ENCODE data around the gene OR10K2. TPM values are rescaled to one million over a fixed set of nuclear protein-coding genes. Genes with fewer than 3 reads are reported as not detected.
"Not testable (repeated sequence)": the region's sequence is repeated elsewhere in the genome, so short reads cannot be mapped to it uniquely, and the experiment has no call there.

Gene OR10K2, protein sequence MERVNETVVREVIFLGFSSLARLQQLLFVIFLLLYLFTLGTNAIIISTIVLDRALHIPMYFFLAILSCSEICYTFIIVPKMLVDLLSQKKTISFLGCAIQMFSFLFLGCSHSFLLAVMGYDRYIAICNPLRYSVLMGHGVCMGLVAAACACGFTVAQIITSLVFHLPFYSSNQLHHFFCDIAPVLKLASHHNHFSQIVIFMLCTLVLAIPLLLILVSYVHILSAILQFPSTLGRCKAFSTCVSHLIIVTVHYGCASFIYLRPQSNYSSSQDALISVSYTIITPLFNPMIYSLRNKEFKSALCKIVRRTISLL
- not detected for polyA plus RNA-seq (2012; ENCODE audit: insufficient read depth, insufficient read length)

DNA sequence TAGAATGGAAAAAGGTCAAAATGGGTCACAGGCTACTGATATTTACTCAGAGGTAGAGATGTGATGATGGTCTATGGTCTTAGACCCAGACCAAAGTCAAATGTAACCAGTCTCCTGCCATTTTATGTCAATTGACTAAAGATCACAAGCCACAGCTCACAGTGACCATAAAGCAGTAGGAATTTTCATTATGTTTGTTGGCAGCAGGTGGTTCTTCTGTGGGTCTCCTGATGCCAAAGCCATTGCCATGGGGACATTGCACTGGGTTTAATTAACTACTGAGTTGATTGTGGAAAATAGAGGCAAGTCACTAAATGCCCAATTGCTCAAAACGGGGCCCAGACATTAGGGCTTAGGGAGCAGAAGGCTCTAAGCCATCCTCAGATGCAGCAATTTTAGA, at the start of gene OR10K2:
Gene OR10K2 (minus strand): TSS at position 101 of the 400 bp plus-strand sequence. CDS start 5,371 bp downstream, outside the sequence.
- no peak for DNase-seq (ENCODE audit: low read depth, low spot score)
- H3K4me3 ChIP-seq (ENCODE audit: low read length) = no peak within 1 kb of the TSS

DNA sequence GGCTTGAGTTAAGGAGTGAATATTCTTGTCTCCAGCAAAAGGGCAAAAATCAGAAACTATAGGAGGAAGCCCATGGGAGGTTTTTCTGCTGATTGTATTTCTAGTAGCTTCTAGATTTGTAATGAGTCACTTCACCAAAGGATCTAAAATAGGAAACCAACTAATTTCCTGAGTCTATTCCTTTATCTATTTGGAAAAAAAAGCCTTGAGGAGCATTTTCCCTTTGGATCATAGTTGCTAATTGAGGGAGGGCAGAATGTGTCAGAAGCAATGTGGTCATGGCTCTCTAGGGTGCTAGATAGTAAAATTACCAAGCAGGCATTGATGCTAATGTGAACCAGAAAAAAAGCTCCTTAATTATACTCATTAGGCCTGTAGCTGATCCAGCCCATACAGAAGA, 45.9 kb upstream of the OR10K2 start, which contains the start of gene OR10R2:
Gene OR10R2 (plus strand): TSS at position 301 of the 400 bp plus-strand sequence. CDS start 106 bp downstream, outside the sequence.
- no peak for DNase-seq (ENCODE audit: low read depth, low spot score)
- no peak within 1 kb of the TSS for H3K4me3 ChIP-seq (ENCODE audit: low read length)

DNA sequence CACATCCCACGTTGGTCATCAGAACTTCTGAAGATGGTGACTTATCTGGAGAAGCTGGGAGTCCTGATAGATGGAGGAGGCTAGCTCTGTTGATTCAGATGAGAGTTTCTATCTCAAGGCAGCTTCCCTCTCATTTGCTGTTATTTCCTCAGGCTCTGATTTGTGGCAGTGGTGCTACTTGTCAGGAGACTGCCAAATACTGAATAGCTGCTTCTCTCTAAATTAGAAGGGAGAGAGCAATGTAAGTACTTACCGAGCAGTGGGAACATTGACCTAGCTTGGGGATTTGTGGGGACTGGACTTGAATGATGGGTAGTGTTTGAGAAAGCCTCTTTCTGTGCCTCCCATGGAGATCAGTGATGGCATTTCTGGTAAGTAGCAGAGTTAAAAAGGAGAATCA, 35.5 kb upstream of the OR10K2 start, which contains the start of gene OR10K1:
Gene OR10K1 (plus strand): TSS at position 301 of the 400 bp plus-strand sequence. CDS start 3,728 bp downstream, outside the sequence.
- no peak within 1 kb of the TSS for H3K4me3 ChIP-seq (ENCODE audit: low read length)
- DNase-seq (ENCODE audit: low read depth, low spot score) = no peak

DNA sequence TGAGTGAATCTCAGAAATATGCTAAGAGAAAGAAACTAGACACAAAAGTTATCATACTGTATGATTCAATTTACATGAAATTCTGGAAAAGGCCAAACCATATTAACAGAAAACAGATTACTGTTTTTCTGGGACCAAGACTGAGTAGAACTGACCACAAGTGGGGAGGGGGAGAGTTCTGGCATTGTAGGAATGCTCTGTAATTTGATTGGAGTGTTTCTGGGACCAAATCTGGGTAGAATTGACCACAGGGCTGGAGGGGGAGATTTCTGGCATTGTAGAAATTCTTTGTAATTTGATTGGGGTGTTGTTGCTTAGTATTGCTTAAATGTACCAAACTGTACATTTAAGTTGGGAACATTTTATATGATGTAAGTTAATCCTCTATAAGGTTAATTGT, 32.2 kb upstream of the OR10K2 start:
- no peak overlapping the region for H3K4me3 ChIP-seq (ENCODE audit: low read length)
- no peak for DNase-seq (ENCODE audit: low read depth, low spot score)

DNA sequence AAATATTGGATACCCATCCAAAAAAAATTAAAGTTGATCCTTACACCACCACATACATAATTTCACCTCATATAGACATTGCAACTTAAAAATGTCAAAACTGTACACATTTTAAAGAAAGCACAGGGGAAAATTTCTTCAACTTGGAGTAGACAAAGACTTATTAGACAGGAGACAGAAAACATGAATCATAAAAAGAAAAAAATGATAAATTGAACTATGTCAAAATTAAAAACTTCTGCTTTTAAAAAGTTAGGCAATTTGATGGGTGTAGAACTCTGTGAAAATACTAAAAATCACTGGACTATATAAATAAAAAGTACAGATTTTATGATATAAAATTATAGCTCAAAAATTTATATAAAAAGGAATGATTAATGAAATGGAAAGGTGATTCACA, 31.2 kb upstream of the OR10K2 start:
- no peak for DNase-seq (ENCODE audit: low read depth, low spot score)
- no peak overlapping the region for H3K4me3 ChIP-seq (ENCODE audit: low read length)

DNA sequence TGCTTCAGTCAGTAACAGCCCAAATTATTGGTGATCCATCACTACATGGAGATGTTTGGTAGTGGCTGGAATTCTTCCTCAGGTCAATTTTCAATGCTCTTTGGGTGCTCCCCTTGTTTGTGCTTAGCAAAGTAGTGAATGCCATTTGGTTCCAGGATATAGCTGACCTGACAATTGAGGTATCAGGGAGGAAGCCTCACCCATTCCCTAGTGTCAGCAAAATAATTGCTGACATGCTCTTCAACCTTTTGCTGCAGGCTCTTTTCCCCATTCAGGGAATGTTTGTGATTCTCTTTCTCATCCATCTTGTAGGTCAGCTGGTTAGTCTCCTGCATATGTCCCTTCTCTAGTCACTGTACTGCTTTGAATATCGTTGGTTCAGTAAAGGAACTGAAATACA, 28.5 kb upstream of the OR10K2 start:
- DNase-seq (ENCODE audit: low read depth, low spot score) = no peak
- no peak overlapping the region for H3K4me3 ChIP-seq (ENCODE audit: low read length)

DNA sequence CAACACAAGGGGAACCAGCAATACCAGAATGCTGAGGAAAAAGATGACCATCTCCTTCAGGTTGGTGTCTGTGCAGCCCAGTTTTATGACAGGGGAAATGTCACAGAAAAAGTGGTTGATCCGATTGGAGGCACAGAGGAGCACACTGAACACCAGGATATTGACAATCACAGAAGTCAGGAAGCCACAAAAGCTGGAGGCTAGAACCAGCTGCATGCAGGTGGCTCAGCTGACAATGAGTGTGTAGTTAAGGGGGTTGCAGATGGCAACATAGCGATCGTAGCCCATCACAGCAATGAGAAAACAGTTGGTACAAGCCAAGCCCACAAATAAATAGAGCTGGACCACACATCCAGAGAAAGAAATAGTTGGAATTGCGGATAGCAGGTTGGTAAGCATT, 19.3 kb upstream of the OR10K2 start:
- peak; percentile 86 for DNase-seq (ENCODE audit: low read depth, low spot score)

DNA sequence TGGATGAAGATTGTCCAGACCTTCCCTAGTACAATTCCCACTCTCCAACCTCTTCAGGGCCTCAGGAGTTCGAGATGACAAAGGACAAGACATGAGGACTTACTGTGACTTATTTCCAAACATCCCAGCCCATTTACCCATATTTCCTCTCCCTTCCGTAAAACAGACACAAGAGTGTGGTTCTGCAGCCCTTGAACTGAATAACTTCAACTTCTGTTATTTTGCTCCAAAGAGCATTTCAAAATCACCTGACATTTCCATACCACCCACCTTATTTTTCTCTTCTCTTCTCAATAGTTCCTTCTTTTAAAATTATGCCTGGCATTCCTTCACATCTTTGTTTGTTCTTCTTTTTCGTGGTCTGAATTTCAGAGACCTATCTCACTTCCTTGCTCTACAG, 8.7 kb upstream of the OR10K2 start:
- H3K4me3 ChIP-seq (ENCODE audit: low read length) = no peak overlapping the region
- DNase-seq (ENCODE audit: low read depth, low spot score) = no peak

More for the DNA sequence above, 19.3 kb upstream of the OR10K2 start:
- H3K4me3 ChIP-seq (ENCODE audit: low read length) = no peak overlapping the region; the same call in 1 of the 2 replicates

DNA sequence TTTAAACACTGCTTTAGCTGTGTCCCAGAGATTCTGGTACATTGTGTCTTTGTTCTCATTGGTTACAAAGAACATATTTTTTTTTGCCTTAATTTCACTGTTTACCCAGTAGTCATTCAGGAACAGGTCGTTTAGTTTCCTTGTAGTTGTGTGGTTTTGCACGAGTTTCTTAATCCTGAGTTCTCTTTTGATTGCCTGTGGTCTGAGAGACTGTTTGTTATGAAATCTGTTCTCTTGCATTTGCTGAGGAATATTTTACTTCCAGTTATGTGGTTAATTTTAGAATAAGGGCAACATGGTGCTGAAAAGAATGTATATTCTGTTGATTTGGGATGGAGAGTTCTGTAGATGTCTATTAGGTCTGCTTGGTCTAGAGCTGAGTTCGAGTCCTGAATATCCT, 4.1 kb upstream of the OR10K2 start:
- DNase-seq (ENCODE audit: low read depth, low spot score) = peak; percentile 42
- not testable (repeated sequence) for H3K4me3 ChIP-seq (ENCODE audit: low read length)

DNA sequence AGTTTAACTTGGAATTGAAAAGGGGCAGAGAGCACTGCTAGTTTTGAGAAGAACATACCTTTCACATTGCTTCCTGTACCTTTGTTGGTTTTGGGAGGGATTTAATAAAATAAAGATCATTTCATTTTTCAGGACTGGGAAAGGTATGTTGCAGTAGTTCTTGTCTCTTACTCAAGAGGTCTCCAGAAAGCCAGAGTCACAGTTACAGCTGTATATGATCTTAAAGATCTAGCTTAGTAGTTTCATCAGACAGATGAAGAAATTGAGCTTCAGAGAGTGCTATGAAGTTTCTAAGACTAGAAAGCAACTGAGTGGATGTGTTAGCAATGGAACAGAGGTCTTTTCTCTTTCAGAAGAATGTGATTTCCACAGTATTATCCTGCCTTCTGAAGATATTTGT, 1.0 kb downstream of the OR10K2 start:
- no peak overlapping the region for H3K4me3 ChIP-seq (ENCODE audit: low read length)
- peak; percentile 81 for DNase-seq (ENCODE audit: low read depth, low spot score)

DNA sequence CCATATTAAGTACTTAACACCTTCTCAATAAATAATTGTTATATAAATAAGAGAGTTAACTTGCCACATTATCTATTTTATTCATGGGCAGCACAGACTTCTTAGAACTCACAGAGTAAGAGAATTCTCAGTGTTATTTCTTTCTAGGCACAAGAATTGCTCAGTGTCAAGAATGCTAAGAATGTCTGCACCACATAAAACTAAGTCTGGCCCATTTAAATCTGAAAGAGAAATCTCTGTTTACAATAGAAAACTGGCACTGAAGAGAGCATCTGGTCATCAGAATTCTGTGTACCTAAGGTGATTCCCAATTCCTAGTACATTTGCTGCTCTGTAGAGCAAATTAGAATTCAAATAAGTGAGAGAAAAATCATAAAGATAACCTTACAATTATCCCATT, 3.8 kb downstream of the OR10K2 start:
- H3K4me3 ChIP-seq (ENCODE audit: low read length) = no peak overlapping the region
- DNase-seq (ENCODE audit: low read depth, low spot score) = no peak

DNA sequence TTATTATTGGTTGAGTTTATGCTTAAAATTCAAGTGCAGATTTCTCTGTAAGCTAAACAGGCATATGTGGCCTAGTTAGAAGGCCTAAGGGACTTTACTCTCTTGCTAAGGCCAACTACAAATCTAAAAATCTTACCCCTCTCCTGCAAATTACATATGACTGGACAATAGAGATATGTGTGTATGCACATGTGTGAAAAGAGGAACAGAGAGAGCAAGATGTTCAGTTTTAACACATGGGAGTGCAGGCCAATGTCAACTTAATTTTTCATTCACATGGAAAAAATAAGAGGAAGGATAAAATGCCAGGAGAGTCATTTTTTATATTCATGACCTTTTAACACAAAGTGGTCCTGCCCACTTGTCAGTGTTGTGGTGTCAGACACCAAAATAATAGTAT, 8.5 kb downstream of the OR10K2 start:
- DNase-seq (ENCODE audit: low read depth, low spot score) = no peak
- no peak overlapping the region for H3K4me3 ChIP-seq (ENCODE audit: low read length)

DNA sequence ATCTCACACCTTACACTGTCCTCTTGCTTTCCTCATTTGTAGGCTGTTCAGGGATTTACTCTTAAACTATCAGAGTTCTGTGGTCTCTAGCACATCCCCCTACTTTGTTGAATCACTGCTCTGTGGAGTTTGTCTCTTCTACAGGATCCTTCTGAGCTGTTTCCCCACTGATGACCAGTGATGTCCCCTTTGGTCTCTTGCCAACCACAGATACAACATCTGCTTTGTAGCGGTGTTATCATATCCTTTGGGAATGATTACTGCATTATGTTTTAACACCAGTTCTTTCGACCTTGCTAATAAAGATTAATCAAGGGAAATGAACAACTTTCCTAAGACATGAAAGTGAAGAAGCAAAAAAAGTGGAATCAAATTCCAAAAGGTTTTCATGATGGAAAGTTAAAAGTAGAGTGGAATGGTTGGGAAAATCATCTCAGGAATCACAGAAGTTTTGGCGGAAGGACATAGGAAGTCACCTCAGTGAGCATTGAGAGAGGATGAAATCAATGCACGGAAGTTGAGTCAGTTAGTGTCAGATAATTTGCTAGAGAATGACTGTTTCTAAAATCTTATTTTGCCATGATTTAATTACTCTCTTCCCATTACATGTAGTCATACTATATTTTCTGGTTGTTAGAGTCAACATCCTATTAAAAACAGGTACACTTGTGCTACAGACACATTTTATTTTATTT, 11.2 kb downstream of the OR10K2 start:
- H3K4me3 ChIP-seq (ENCODE audit: low read length) = no peak overlapping the region
- no peak for DNase-seq (ENCODE audit: low read depth, low spot score)

DNA sequence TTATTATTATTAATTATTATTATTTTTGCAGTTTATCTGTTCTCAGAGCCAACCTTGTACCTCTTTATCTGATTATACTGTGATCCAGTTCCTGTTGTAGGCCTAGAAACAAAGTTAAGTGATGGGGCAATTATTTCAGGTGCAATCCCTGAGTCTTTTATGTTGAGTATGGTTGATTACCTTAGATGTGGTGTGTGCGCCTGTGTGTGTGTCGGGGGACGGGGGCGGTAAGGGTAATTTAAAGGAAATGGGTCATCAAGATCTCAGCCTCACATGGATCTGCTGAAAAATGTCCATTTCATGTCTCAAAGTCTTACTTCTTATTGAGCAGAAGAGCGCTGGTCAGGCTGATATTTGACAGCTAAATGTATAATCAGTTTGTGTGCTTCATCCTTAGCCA, 18.9 kb downstream of the OR10K2 start:
- peak; percentile 95 for DNase-seq (ENCODE audit: low read depth, low spot score)
- H3K4me3 ChIP-seq (ENCODE audit: low read length) = no peak overlapping the region

DNA sequence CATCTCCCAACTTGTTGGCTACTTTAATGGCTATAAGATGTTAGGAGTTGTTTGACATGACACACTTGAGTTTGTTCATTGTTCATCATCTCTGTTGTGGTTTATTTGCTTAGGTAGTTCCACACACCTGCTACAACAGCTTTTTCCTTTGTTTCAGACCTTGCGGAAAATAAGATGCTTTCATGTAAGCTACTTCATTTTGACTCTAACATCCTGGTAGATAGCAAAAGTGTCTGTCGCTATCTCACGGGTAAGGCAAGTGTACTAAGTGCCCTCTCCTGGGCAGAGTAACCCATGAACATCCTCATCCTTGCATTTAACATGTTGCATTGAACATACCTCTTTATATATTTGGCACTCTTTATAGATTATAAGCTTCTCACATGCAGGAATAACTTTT, 25.2 kb downstream of the OR10K2 start:
- peak; percentile 99 for DNase-seq (ENCODE audit: low read depth, low spot score)
- H3K4me3 ChIP-seq (ENCODE audit: low read length) = no peak overlapping the region

DNA sequence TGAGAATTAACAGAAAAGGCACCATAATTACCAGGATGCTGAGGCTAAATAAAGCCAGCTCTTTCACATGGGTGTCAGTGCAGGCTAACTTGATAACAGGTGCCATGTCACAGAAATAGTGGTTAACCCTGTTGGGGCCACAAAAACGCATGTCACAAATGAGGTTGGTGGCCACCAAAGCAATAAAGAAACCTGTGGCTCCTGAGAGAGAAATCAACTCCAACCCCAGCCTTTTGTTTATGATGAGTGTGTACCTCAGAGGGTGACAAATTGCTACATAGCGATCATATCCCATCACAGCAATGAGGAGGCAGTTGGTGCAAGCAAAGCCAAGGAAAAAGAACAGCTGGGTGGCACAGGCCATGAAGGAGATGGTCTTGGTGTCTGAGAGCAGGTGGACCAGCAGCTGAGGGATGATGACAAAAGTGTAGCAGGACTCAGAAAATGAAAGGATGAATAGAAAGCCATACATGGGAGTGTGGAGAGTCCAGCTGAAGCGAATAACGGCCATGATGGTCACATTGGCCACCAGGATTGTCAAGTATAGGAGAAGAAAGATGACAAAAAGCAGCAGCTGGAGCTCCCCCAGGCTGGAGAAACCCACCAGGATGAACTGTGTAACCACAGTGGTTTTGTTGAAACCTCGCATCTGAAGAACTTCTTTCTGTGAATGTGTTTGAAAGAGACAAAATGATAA, 27.1 kb downstream of the OR10K2 start, which contains the start of gene OR10T2:
Gene OR10T2 (minus strand): TSS at position 649 of the 697 bp plus-strand sequence. CDS start 0 bp downstream, at position 649.
- peak; percentile 99 for DNase-seq (ENCODE audit: low read depth, low spot score)
- H3K4me3 ChIP-seq (ENCODE audit: low read length) = peak within 1 kb of the TSS; percentile 5

DNA sequence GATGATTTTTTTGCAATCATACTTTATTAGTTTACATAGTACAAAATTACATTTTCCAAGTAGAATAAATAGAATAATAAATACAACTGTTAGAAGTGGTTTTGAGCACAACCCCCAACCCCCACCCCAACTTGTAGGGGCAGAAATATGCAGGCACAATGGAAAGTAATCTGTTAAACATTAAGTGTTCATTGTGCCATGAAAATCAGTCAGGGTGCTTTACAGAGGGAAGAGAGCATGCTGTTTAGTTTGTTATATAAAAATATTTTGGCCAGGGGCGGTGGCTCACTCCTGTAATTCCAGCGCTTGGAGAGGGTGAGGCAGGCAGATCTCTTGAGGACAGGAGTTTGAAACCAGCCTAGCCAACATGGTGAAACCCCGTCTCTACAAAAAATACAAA, 29.4 kb downstream of the OR10K2 start:
- no peak for DNase-seq (ENCODE audit: low read depth, low spot score)
- H3K4me3 ChIP-seq (ENCODE audit: low read length) = no peak overlapping the region

DNA sequence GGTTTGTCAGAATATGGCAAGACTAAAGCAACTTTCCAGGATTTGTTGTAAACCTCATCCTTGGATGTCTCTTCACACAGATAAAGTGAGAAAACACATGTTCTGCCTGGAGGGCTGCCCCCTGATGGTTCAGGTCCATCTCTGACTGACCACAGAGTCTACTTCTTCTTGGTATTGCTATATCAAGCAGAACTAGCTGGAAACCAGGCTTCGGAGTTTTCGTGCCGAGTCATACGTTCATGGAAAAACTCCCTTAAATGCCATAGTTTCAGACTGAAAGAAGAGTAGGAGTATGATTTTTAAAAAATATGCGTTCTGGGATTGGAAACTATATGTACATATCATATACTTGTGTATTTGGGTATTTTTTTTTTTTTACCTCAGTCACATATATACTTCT, 32.6 kb downstream of the OR10K2 start:
- no peak for DNase-seq (ENCODE audit: low read depth, low spot score)
- H3K4me3 ChIP-seq (ENCODE audit: low read length) = no peak overlapping the region

DNA sequence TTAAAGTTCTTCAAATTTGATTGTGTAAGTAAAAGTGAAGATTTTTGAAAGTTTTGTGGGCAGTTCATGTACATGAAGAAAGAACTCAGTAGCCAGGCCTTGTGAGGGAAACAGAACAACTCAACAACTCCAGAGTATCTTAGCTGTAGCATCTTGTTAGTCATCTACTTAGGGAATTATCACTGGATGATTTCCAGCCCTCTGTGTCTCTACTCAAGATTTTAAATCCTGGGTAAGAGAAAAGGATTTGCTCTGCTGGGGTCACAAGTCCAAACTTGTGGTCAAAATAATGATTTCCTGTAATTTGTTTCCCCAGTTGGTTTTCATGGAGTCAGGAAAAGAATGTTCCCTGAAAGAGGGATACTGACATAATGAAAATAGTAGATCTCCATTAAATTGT, 34.9 kb downstream of the OR10K2 start:
- DNase-seq (ENCODE audit: low read depth, low spot score) = no peak
- no peak overlapping the region for H3K4me3 ChIP-seq (ENCODE audit: low read length)

DNA sequence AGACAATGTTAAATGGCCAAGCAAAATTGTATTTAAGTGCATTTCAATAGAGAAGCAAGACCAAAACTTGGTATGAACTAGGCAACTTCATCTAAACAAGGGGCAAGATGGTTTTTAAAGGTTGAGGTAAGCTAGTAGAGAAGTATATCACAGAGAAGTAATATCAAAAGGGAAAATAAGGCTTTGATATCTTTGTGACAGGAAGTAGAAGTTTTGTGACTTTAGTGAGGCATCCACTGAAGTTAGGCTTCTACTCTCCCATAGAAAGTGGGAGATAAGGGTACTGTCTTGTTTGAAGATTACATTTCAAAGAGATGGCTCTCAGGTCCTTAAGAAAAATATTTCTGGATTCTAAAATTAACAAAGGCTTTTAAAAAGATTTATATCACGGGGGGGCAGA, 35.7 kb downstream of the OR10K2 start:
- DNase-seq (ENCODE audit: low read depth, low spot score) = peak; percentile 73
- H3K4me3 ChIP-seq (ENCODE audit: low read length) = no peak overlapping the region
